ELF-1 (cell line): ENCODE data around the gene SLC35E2B.

Experiments used
- DNase-seq: peaks from one replicate; pipeline ENCODE4 v3.0.0-alpha.2; 2016; ENCODE audit warnings: low read depth, low spot score

Gene SLC35E2B

GRCh38 chr1:1612104-1612400 is 80.5 kb downstream of the SLC35E2B start:
- no peak for DNase-seq

DNA sequence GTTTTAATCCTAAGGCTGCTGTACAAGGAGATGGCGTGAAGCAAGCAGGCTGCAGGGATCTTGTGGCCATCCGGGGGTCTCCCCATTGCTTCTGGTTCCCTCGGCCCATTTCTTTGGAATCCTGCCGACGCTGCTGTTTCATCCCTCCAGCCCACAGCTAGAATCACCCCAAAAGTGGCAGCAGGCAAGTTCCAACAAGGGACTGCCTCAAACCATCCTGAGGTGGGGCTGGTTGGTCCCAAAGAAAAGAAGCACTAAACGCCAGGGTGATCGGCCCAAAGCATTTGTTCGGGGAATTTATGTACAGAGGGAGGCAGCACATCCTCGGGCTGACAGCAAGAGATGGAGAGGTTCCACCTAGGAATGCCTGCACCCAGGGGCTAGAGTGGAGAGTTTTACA is 81.8 kb downstream of the SLC35E2B start:
- no peak for DNase-seq

- no peak for DNase-seq
These were observed 82.6 kb downstream of the SLC35E2B start for GRCh38 chr1:1609822-1610485.
